COLO829 (cell line): Measurements from ENCODE around the gene ZFHX2.
"Not testable (repeated sequence)": the region's sequence is repeated elsewhere in the genome, so short reads cannot be mapped to it uniquely, and the experiment has no call there.

Experiments
- DNase-seq: peaks from one replicate; pipeline ENCODE4 v3.0.0; 2012; ENCODE audit warnings: low spot score

The ZFHX2 gene

GRCh38 chr14:23551266-23552028 lies at the start of gene ZFHX2:
ZFHX2 (minus strand) TSS chr14:23551765; CDS start chr14:23535325, 16,440 bp downstream.
- peak; percentile 41 for DNase-seq

- DNase-seq: no peak
Measured at GRCh38 chr14:23600806-23601205, 49.2 kb upstream of the ZFHX2 start.

- DNase-seq: no peak
Measured at GRCh38 chr14:23600322-23600707, 48.8 kb upstream of the ZFHX2 start.

GRCh38 chr14:23594191-23594590 lies 42.6 kb upstream of the ZFHX2 start:
- DNase-seq: not testable (repeated sequence)

- no peak for DNase-seq
Measured at GRCh38 chr14:23590198-23590597, 38.6 kb upstream of the ZFHX2 start.

GRCh38 chr14:23589606-23590005 lies 38.0 kb upstream of the ZFHX2 start:
- no peak for DNase-seq

- peak; percentile 94 for DNase-seq
Measured at GRCh38 chr14:23588884-23589598, 37.5 kb upstream of the ZFHX2 start.

GRCh38 chr14:23584527-23585203 lies 33.1 kb upstream of the ZFHX2 start:
- DNase-seq: not testable (repeated sequence)

- DNase-seq: not testable (repeated sequence)
Measured at GRCh38 chr14:23583761-23584526, 32.4 kb upstream of the ZFHX2 start.

GRCh38 chr14:23582906-23583760 lies 31.6 kb upstream of the ZFHX2 start:
- DNase-seq: no peak

GRCh38 chr14:23580948-23581281 lies 29.4 kb upstream of the ZFHX2 start:
- DNase-seq: no peak

GRCh38 chr14:23580152-23580926 lies 28.8 kb upstream of the ZFHX2 start:
- no peak for DNase-seq

- no peak for DNase-seq
Measured at GRCh38 chr14:23579739-23580138, 28.2 kb upstream of the ZFHX2 start.

- no peak for DNase-seq
Measured at GRCh38 chr14:23579311-23579630, 27.7 kb upstream of the ZFHX2 start.

- no peak for DNase-seq
Measured at GRCh38 chr14:23578560-23579310, 27.2 kb upstream of the ZFHX2 start, which contains the start of gene JPH4. JPH4 (minus strand) TSS chr14:23578790; CDS start chr14:23577453, 1,337 bp downstream.

GRCh38 chr14:23577710-23578392 lies 26.3 kb upstream of the ZFHX2 start:
- DNase-seq: no peak

GRCh38 chr14:23577004-23577681 lies 25.6 kb upstream of the ZFHX2 start:
- no peak for DNase-seq

- no peak for DNase-seq
Measured at GRCh38 chr14:23573384-23574015, 21.9 kb upstream of the ZFHX2 start.
